ENCODE data around the gene GLCCI1. TPM values are rescaled to one million over a fixed set of nuclear protein-coding genes. Genes with fewer than 3 reads are reported as not detected.
"Not testable (repeated sequence)": the region's sequence is repeated elsewhere in the genome, so short reads cannot be mapped to it uniquely, and the experiment has no call there.

GLCCI1 gene
- total and polyA plus RNA-seq, 2 of the 13 experiments (the other 11 are each of a cell fraction or from before 2014, with no cell fraction given), result 1.3 to 1.7 TPM

DNA sequence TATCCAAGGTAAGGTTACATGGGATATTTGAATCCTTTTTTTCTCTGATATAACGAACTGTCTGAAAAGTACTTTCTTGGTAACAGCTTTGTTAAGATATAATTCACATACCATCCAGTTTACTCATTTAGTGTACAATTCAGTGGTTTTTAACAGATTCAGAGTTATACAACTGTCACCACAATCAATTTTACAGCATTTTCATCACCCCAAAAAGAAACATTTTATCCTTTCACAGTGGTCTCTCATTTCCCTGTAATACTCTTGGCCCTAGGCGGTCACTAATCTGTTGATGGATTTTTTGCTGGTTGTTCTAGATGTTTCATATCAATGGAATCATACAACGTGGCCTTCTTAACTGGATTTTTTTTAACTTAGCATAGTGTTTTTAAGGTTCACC, 91.6 kb downstream of the GLCCI1 start:
- Histone ChIP-seq H3K9ac (ENCODE audit: insufficient read depth, low read depth, low read length) (no peak overlapping the region), H4K20me1 (ENCODE audit: insufficient read depth, low read length) (no peaks in the 10 kb centered on the region), H3K27me3 (ENCODE audit: control insufficient read depth in 1 of 2, insufficient read depth in 2 of 2, low read length in 2 of 2) (no peaks in the 10 kb centered on the region), H3K4me3 (replicated peaks in 1 of 3; ENCODE audit: insufficient read depth in 1 of 3, low read depth in 2 of 3, low read length in 3 of 3) (no peak overlapping the region), H3K79me2 (ENCODE audit: insufficient read depth, low read length) (no peaks in the 10 kb centered on the region), H3K4me2 (ENCODE audit: low read depth, low read length) (no peak overlapping the region), H3K36me3 (replicated peaks in 1 of 2; ENCODE audit: control insufficient read depth in 1 of 2, insufficient read depth in 2 of 2, low read length in 2 of 2) (no peaks in the 10 kb centered on the region), H3K4me1 (ENCODE audit: insufficient read depth, low read length) (no peaks in the 10 kb centered on the region), H3K9me3 (ENCODE audit: low read length) (no peaks in the 10 kb centered on the region), H2AFZ (ENCODE audit: low read length) (no peak overlapping the region), H3K27ac (ENCODE audit: extremely low read length, insufficient read depth, low read length) (no peak overlapping the region)
- no TSS peak for BruUV-seq (replicated peaks)
- DNase-seq (ENCODE audit: low spot score), result no peak
- CTCF ChIA-PET (ENCODE audit: low intra/inter-chr PET ratio, low total read pairs), result no interaction called here
- ATAC-seq, result no peak
- POLR2A ChIA-PET, result no interaction called here
- in situ Hi-C loops (cut with HindIII; ENCODE audit: extremely low pct_ligation_motif_present, low pct_unique_long_range_greater_than_20kb), result no loop called here
- no peak for TF ChIP-seq FLYWCH1 (CRISPR knock-in tag; IDR thresholded peaks at IDR 0.05)
- TF ChIP-seq SALL1 (CRISPR knock-in tag; IDR thresholded peaks at IDR 0.05), result no peak
- TF ChIP-seq ZNF816 (CRISPR knock-in tag; IDR thresholded peaks at IDR 0.05; ENCODE audit: borderline replicate concordance), result no peak
- no peak for TF ChIP-seq SKI (IDR thresholded peaks at IDR 0.05; ENCODE audit: partially characterized antibody)
- no peak for TF ChIP-seq ZNF20 (CRISPR knock-in tag; IDR thresholded peaks at IDR 0.05)
- TF ChIP-seq POLR2AphosphoS2 (IDR thresholded peaks at IDR 0.05; ENCODE audit: low read depth, low read length), result no peak
- no peak for TF ChIP-seq HNRNPL (IDR thresholded peaks at IDR 0.05; ENCODE audit: low read depth, low read length)
- WGBS (ENCODE audit: low lambda C conversion rate), result 86% methylated on average over 3 of the region's 3 CpGs
- intact Hi-C loops (cut with micrococcal nuclease; ENCODE audit: unreplicated experiment), result no loop called here
- no peak for FAIRE-seq

- CTCF ChIA-PET (ENCODE audit: low intra/inter-chr PET ratio, low total read pairs); H4K20me1 ChIP-seq (ENCODE audit: insufficient read depth, low read length); intact Hi-C loops (cut with micrococcal nuclease; ENCODE audit: unreplicated experiment); H3K27me3 ChIP-seq (ENCODE audit: control insufficient read depth in 1 of 2, insufficient read depth in 2 of 2, low read length in 2 of 2); H2AFZ ChIP-seq (ENCODE audit: low read length); FAIRE-seq; H3K27ac ChIP-seq (ENCODE audit: extremely low read length, insufficient read depth, low read length); H3K9ac ChIP-seq (ENCODE audit: insufficient read depth, low read depth, low read length); DNase-seq (ENCODE audit: low spot score); H3K79me2 ChIP-seq (ENCODE audit: insufficient read depth, low read length); H3K4me2 ChIP-seq (ENCODE audit: low read depth, low read length); H3K9me3 ChIP-seq (ENCODE audit: low read length); H3K4me1 ChIP-seq (ENCODE audit: insufficient read depth, low read length); ATAC-seq; POLR2A ChIA-PET; BruUV-seq (replicated peaks); H3K36me3 ChIP-seq (replicated peaks in 1 of 2; ENCODE audit: control insufficient read depth in 1 of 2, insufficient read depth in 2 of 2, low read length in 2 of 2); in situ Hi-C loops (cut with HindIII; ENCODE audit: extremely low pct_ligation_motif_present, low pct_unique_long_range_greater_than_20kb); H3K4me3 ChIP-seq (replicated peaks in 1 of 3; ENCODE audit: insufficient read depth in 1 of 3, low read depth in 2 of 3, low read length in 3 of 3): not testable (repeated sequence)
- WGBS (ENCODE audit: low lambda C conversion rate), result 93% methylated on average over 5 of the region's 5 CpGs
Observed at GRCh38 chr7:8063300-8063699, 94.7 kb downstream of the GLCCI1 start.
